KMS-11 (cell line): Measurements from ENCODE around the gene HMGCLL1.

Experiments
- H2AFZ ChIP-seq: fragments of 200-600 bp; sonication (generic); 2 replicates; pipeline ENCODE4 v1.6.1; 2016; ENCODE audit warnings: antibody characterized with exemption, mixed run types, low read depth
- H3K27ac ChIP-seq: fragments of 200-600 bp; sonication (generic); 2 replicates; pipeline ENCODE4 v1.6.1; 2016; ENCODE audit warnings: mild to moderate bottlenecking, mixed run types
- H3K27me3 ChIP-seq: fragments of 200-600 bp; sonication (generic); 2 replicates; pipeline ENCODE4 v1.6.1; 2017; ENCODE audit warnings: mild to moderate bottlenecking, low read depth, mixed run types, moderate library complexity; ENCODE audit not compliant: insufficient read depth
- H3K36me3 ChIP-seq: fragments of 200-600 bp; sonication (generic); 2 replicates; pipeline ENCODE4 v1.6.1; 2017; ENCODE audit warnings: mild to moderate bottlenecking, mixed run types; ENCODE audit not compliant: insufficient read depth
- H3K4me1 ChIP-seq: fragments of 200-600 bp; sonication (generic); 2 replicates; pipeline ENCODE4 v1.6.1; 2016; ENCODE audit warnings: mild to moderate bottlenecking, low read depth, mixed run types; ENCODE audit not compliant: poor library complexity, severe bottlenecking
- H3K4me2 ChIP-seq: fragments of 200-600 bp; sonication (generic); 2 replicates; pipeline ENCODE4 v1.7.0; 2016; ENCODE audit warnings: mild to moderate bottlenecking, mixed run types
- H3K4me3 ChIP-seq: fragments of 200-600 bp; sonication (generic); IDR thresholded peaks from 2 replicates; pipeline ENCODE4 v1.6.1; 2017; ENCODE audit warnings: low read depth, low read length, mixed read lengths; ENCODE audit not compliant: insufficient read depth
- H3K79me2 ChIP-seq: fragments of 200-600 bp; sonication (generic); 2 replicates; pipeline ENCODE4 v1.6.1; 2016; ENCODE audit warnings: low read depth, mixed run types; ENCODE audit not compliant: insufficient read depth
- H3K9ac ChIP-seq: fragments of 200-600 bp; sonication (generic); 2 replicates; pipeline ENCODE4 v1.6.1; 2016; ENCODE audit warnings: mild to moderate bottlenecking, mixed run types
- H4K20me1 ChIP-seq: fragments of 200-600 bp; sonication (generic); 2 replicates; pipeline ENCODE4 v1.6.1; 2016; ENCODE audit warnings: mild to moderate bottlenecking, mixed run types; ENCODE audit not compliant: insufficient read depth
- CTCF ChIP-seq: fragments of 200-600 bp; sonication (generic); conservative IDR thresholded peaks from 2 replicates; pipeline ENCODE4 v1.6.1; 2017; ENCODE audit warnings: low read depth, mild to moderate bottlenecking, antibody characterized with exemption, low read length, moderate library complexity, mixed read lengths

The HMGCLL1 gene

GRCh38 chr6:55397986-55398385 lies 181.0 kb downstream of the HMGCLL1 start:
- H3K4me3 ChIP-seq, result no peak overlapping the region
- H3K4me2 ChIP-seq, result no peak overlapping the region
- no peak overlapping the region for H3K9ac ChIP-seq
- H3K36me3 ChIP-seq, result no peaks in the 10 kb centered on the region
- H3K27ac ChIP-seq, result no peak overlapping the region
- no peaks in the 10 kb centered on the region for H3K27me3 ChIP-seq
- no peak overlapping the region for H2AFZ ChIP-seq
- TF ChIP-seq CTCF, result no peak
- H3K4me1 ChIP-seq, result no peaks in the 10 kb centered on the region
- no peaks in the 10 kb centered on the region for H3K79me2 ChIP-seq
- H4K20me1 ChIP-seq, result no peaks in the 10 kb centered on the region

- Histone ChIP-seq H2AFZ (no peak overlapping the region), H3K9ac (no peak overlapping the region), H3K4me2 (no peak overlapping the region), H3K36me3 (no peaks in the 10 kb centered on the region), H3K4me3 (no peak overlapping the region), H3K4me1 (no peaks in the 10 kb centered on the region), H4K20me1 (no peaks in the 10 kb centered on the region), H3K27ac (no peak overlapping the region), H3K27me3 (no peaks in the 10 kb centered on the region), H3K79me2 (no peaks in the 10 kb centered on the region)
- no peak for TF ChIP-seq CTCF
These were observed 183.1 kb downstream of the HMGCLL1 start for GRCh38 chr6:55395871-55396270.

- no peak for TF ChIP-seq CTCF
- H3K36me3 ChIP-seq, result no peaks in the 10 kb centered on the region
- H3K4me3 ChIP-seq, result no peak overlapping the region
- no peak overlapping the region for H3K27ac ChIP-seq
- no peaks in the 10 kb centered on the region for H3K27me3 ChIP-seq
- H3K4me2 ChIP-seq, result no peak overlapping the region
- H3K79me2 ChIP-seq, result no peaks in the 10 kb centered on the region
- H3K9ac ChIP-seq, result no peak overlapping the region
- H2AFZ ChIP-seq, result no peak overlapping the region
- no peaks in the 10 kb centered on the region for H4K20me1 ChIP-seq
- H3K4me1 ChIP-seq, result no peaks in the 10 kb centered on the region
These were observed 190.8 kb downstream of the HMGCLL1 start for GRCh38 chr6:55388211-55388610.
